Stimulated activated CD4-positive, alpha-beta T cell treated with anti-CD3 and anti-CD28 coated beads, Interleukin-2, amount 100 ng/mL, for 24 hours (primary cell): Measurements from ENCODE around the gene CCDC24.

Experiments
- DNase-seq, 2 donors: peaks; one replicate each; pipeline ENCODE4 v3.0.0-alpha.2; 2020

Gene CCDC24

DNA sequence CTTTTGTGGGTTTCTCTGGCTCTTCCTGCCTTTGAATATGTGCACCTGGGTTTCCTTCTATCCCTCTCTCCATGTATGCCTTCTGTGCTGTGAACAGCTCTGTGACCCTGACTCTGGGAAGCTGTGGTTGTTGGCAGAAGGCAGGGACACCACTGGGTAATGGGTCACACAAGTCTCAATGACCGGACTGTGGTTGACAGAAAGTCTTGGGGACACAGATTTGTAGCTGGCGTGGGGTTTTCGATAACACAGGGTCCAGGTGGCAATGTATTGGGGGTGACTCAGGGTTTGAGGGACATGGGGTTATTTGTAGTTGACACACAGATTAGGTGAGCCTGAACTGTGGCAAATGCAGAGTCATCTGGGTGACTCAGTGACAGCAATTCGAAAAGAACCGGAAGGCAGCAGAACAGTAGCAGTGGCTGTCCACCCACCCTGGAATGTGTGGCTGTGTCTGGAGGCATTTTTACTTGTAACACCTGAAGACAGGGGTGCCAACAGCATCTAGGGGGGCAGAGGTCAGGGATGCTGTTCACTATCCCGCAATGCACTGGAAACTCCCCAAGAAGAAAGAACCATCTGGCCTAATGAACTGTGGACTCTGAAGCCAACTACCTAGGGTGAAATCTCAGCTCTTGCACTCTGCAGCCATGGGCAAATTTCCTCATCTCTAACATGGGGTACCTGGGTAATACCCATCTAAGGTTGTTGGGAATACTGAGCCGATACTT, 52.8 kb downstream of the CCDC24 start:
- DNase-seq = no peak

DNA sequence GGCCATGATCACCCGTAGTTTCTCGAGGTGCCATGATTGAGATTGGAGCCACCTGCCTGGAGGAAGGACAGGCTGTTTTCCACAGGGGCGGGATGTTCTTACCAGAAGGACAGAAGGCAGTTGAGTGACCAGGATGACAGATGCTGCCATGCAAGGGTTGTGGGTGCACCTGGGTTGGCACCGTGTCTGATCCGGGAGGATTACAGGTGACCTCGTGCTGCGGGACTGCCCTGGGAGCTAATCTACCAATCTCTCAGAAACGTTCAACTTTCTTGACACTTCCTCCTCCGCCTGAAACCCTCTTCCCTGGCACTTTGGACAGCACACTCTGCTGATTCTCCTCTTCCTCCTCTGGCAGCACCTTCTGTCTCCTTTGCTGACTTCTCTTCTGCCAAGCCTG, 53.7 kb downstream of the CCDC24 start:
- no peak for DNase-seq
